OCI-LY1 (cell line): ENCODE results near the gene FMN2.

Source experiments
- H2AFZ ChIP-seq: fragments of 200-600 bp; sonication (generic), shearing (Covaris generic); 2 replicates; pipeline ENCODE4 v1.6.0; 2014; ENCODE audit warnings: antibody characterized with exemption, mild to moderate bottlenecking, low read length
- H3F3A ChIP-seq: fragments of 200-600 bp; sonication (generic), shearing (Covaris generic); 2 replicates; pipeline ENCODE4 v1.6.0; 2014; ENCODE audit warnings: mild to moderate bottlenecking, antibody characterized with exemption, low read length, moderate library complexity; ENCODE audit not compliant: insufficient read depth
- H3K27ac ChIP-seq: fragments of 200-600 bp; sonication (generic); 2 replicates; pipeline ENCODE4 v1.5.1; 2014; ENCODE audit warnings: low read length, mixed run types, mild to moderate bottlenecking, low read depth; ENCODE audit not compliant: poor library complexity, severe bottlenecking
- H3K27me3 ChIP-seq: fragments of 200-600 bp; sonication (generic); 2 replicates; pipeline ENCODE4 v1.6.0; 2014; ENCODE audit warnings: antibody characterized with exemption, mild to moderate bottlenecking, low read length, moderate library complexity; ENCODE audit not compliant: insufficient read depth
- H3K36me3 ChIP-seq: fragments of 200-600 bp; sonication (generic); 2 replicates; pipeline ENCODE4 v1.6.1; 2014; ENCODE audit warnings: mild to moderate bottlenecking, antibody characterized with exemption, low read length, moderate library complexity, mixed read lengths; ENCODE audit not compliant: insufficient read depth
- H3K4me1 ChIP-seq: fragments of 200-600 bp; sonication (generic); 2 replicates; pipeline ENCODE4 v1.5.1; 2014; ENCODE audit warnings: mild to moderate bottlenecking, low read length, moderate library complexity; ENCODE audit not compliant: insufficient read depth, severe bottlenecking
- H3K4me2 ChIP-seq: fragments of 200-600 bp; sonication (generic), shearing (Covaris generic); 2 replicates; pipeline ENCODE4 v1.6.1; 2014; ENCODE audit warnings: low read length
- H3K4me3 ChIP-seq: fragments of 200-600 bp; sonication (generic); 2 replicates; pipeline ENCODE4 v1.5.1; 2014; ENCODE audit warnings: low read length, low read depth, mild to moderate bottlenecking, mixed read lengths; ENCODE audit not compliant: poor library complexity, severe bottlenecking
- H3K79me2 ChIP-seq: fragments of 200-600 bp; shearing (Covaris generic); 2 replicates; pipeline ENCODE4 v1.6.1; 2016; ENCODE audit warnings: mixed run types, low read length, mixed read lengths; ENCODE audit not compliant: insufficient read depth
- H3K9ac ChIP-seq: fragments of 200-600 bp; sonication (generic), shearing (Covaris generic); 2 replicates; pipeline ENCODE4 v1.6.1; 2014; ENCODE audit warnings: mild to moderate bottlenecking, low read length, mixed read lengths
- H3K9me2 ChIP-seq: fragments of 200-600 bp; sonication (generic), shearing (Covaris generic); 2 replicates; pipeline ENCODE4 v1.6.1; 2014; ENCODE audit warnings: low read depth, mild to moderate bottlenecking, low read length, mixed read lengths
- H3K9me3 ChIP-seq: fragments of 200-600 bp; shearing (Covaris generic); 2 replicates; pipeline ENCODE4 v1.6.1; 2014; ENCODE audit warnings: low read length, mixed read lengths
- H4K20me1 ChIP-seq: fragments of 200-600 bp; sonication (generic), shearing (Covaris generic); 2 replicates; pipeline ENCODE4 v1.6.0; 2016; ENCODE audit warnings: mild to moderate bottlenecking, low read length; ENCODE audit not compliant: insufficient read depth
- EZH2 ChIP-seq: fragments of 200-600 bp; sonication (generic), shearing (Covaris generic); IDR thresholded peaks from 2 replicates; pipeline ENCODE4 v1.8.0; 2017; ENCODE audit warnings: borderline replicate concordance, mixed run types, mild to moderate bottlenecking, antibody characterized with exemption, low read length, moderate library complexity, mixed read lengths
- TF ChIP-seq, protein P1 (sequence below): fragments of 200-600 bp; sonication (generic), shearing (Covaris generic); IDR thresholded peaks from 2 replicates; pipeline ENCODE4 v1.5.1; 2017; ENCODE audit warnings: mild to moderate bottlenecking, antibody characterized with exemption, low read length, moderate library complexity, mixed read lengths

The FMN2 gene

DNA sequence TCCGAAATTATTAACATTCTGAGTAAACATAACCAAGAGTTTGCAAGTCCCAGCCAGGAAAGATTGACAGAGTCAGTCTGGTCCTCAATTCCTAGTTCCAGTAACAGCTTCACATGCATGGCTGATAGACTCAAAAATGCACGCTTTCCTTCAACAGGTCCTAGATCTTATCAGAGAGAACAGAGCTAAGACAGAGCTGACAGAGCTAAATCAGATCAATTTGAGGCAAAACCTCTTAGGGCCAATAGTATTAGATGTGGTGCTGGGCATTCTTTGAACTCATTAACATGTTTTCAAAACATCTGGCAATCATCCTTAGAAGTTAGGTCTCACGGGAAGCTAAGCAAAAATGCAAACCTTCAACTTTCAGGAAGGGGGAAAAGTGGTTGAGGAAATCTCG is 406.2 kb downstream of the FMN2 start:
- Histone ChIP-seq H3K4me3 (no peak overlapping the region), H3K36me3 (no peaks in the 10 kb centered on the region), H4K20me1 (no peaks in the 10 kb centered on the region), H2AFZ (no peak overlapping the region), H3K9me3 (no peaks in the 10 kb centered on the region), H3K4me2 (no peak overlapping the region), H3K79me2 (no peaks in the 10 kb centered on the region), H3F3A (no peaks in the 10 kb centered on the region), H3K9me2 (no peaks in the 10 kb centered on the region), H3K27me3 (no peaks in the 10 kb centered on the region), H3K9ac (no peak overlapping the region), H3K27ac (no peak overlapping the region), H3K4me1 (no peaks in the 10 kb centered on the region)
- TF ChIP-seq, protein P1, sequence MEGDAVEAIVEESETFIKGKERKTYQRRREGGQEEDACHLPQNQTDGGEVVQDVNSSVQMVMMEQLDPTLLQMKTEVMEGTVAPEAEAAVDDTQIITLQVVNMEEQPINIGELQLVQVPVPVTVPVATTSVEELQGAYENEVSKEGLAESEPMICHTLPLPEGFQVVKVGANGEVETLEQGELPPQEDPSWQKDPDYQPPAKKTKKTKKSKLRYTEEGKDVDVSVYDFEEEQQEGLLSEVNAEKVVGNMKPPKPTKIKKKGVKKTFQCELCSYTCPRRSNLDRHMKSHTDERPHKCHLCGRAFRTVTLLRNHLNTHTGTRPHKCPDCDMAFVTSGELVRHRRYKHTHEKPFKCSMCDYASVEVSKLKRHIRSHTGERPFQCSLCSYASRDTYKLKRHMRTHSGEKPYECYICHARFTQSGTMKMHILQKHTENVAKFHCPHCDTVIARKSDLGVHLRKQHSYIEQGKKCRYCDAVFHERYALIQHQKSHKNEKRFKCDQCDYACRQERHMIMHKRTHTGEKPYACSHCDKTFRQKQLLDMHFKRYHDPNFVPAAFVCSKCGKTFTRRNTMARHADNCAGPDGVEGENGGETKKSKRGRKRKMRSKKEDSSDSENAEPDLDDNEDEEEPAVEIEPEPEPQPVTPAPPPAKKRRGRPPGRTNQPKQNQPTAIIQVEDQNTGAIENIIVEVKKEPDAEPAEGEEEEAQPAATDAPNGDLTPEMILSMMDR = no peak
- no peak for TF ChIP-seq EZH2

DNA sequence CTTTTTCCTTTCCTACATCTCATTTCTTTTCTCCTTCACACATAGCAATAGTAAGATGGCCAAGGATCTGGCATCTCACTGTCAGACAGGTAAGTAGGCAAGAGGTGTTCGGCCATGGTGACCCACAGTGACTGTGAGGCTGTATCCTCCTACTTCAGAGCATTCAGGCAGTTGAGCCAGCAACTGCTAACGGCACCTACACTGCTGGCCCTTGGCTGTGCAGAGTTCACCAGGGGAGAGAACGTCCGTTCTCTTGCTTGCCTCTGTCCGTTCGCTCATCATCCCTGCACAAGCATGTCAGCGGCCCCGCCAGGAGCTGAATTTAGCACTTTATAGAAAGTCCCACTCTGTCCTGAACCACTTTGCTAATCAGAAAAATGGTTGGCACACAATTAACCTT is 406.7 kb downstream of the FMN2 start:
- H3K4me2 ChIP-seq = no peak overlapping the region
- no peaks in the 10 kb centered on the region for H3K9me3 ChIP-seq
- no peak overlapping the region for H3K27ac ChIP-seq
- no peak overlapping the region for H2AFZ ChIP-seq
- H3K4me3 ChIP-seq = no peak overlapping the region
- H3K36me3 ChIP-seq = no peaks in the 10 kb centered on the region
- no peak overlapping the region for H3K9ac ChIP-seq
- H3K79me2 ChIP-seq = no peaks in the 10 kb centered on the region
- no peaks in the 10 kb centered on the region for H3K27me3 ChIP-seq
- no peaks in the 10 kb centered on the region for H3K9me2 ChIP-seq
- no peak for TF ChIP-seq EZH2
- TF ChIP-seq, protein P1 = no peak
- no peaks in the 10 kb centered on the region for H3F3A ChIP-seq
- H4K20me1 ChIP-seq = no peaks in the 10 kb centered on the region
- no peaks in the 10 kb centered on the region for H3K4me1 ChIP-seq

DNA sequence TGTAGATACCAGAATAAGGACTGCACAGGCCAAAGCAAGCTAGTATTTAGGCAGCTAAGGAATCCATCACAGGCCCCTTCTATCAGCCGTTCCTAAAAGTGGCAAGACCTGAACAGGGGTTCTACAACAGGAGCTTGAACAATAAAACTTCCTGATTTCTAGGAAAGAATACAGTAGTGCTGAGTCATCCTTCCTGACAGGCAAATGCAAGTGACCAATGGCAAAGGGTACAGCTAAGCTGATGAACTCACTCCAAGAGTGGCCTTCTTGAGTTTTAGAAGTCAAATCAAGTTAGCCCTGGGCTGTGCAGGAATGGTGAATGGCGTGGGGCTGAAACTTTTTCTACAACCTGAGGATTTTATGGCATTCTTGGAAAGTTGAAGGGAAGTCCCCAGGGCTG is 407.3 kb downstream of the FMN2 start:
- TF ChIP-seq, protein P1 = no peak
- TF ChIP-seq EZH2 = no peak
- Histone ChIP-seq H2AFZ (no peak overlapping the region), H3K27ac (no peak overlapping the region), H3K27me3 (no peaks in the 10 kb centered on the region), H3K4me2 (no peak overlapping the region), H3K36me3 (no peaks in the 10 kb centered on the region), H3K4me1 (no peaks in the 10 kb centered on the region), H4K20me1 (no peaks in the 10 kb centered on the region), H3K79me2 (no peaks in the 10 kb centered on the region), H3K4me3 (no peak overlapping the region), H3F3A (no peaks in the 10 kb centered on the region), H3K9ac (no peak overlapping the region), H3K9me2 (no peaks in the 10 kb centered on the region), H3K9me3 (no peaks in the 10 kb centered on the region)
